H1 (cell line): ENCODE results near the gene GET3. TPM values are rescaled to one million over a fixed set of nuclear protein-coding genes. Genes with fewer than 3 reads are reported as not detected.

ENCODE experiments used
- CTCF ChIA-PET: fragments of 300-600 bp; sonication (Branson Sonifier 250); formaldehyde crosslinking; loops from one replicate; lab custom pipeline; 2021; ENCODE audit not compliant: partially characterized antibody; lab: Charles Lee
- POLR2A ChIA-PET: fragments of 300-600 bp; sonication (Branson Sonifier 250); formaldehyde crosslinking; loops from one replicate; lab custom pipeline; 2021; ENCODE audit warnings: inconsistent platforms; ENCODE audit not compliant: partially characterized antibody; lab: Charles Lee
- DNase-seq, 2 experiments: peaks; one replicate each; pipeline versions ENCODE4 v3.0.0 to v3.0.0-alpha.2; 2010 to 2022; ENCODE audit warnings: low spot score in 2 of 2, low read depth in 1 of 2, mixed read lengths in 1 of 2
- FAIRE-seq: peaks from 2 replicates; lab custom pipeline; 2011; peaks lifted over from hg19 to GRCh38; lab: Jason Lieb, UNC
- H2AFZ ChIP-seq: 2 replicates; pipeline ENCODE4 v1.8.1; 2012; ENCODE audit warnings: low read length, inconsistent platforms
- H2AK5ac ChIP-seq: 2 replicates; pipeline ENCODE4 v1.6.1; 2013; ENCODE audit warnings: low read depth, low read length
- H2BK120ac ChIP-seq: replicated peaks from 2 replicates; pipeline ENCODE3; 2013; ENCODE audit warnings: low read depth, low read length, inconsistent platforms
- H2BK12ac ChIP-seq: 2 replicates; pipeline ENCODE4 v1.6.1; 2013; ENCODE audit warnings: low read depth, low read length
- H2BK15ac ChIP-seq: 2 replicates; pipeline ENCODE4 v1.6.1; 2013; ENCODE audit warnings: low read length
- H2BK20ac ChIP-seq: 2 replicates; pipeline ENCODE4 v1.6.1; 2013; ENCODE audit warnings: low read length
- H2BK5ac ChIP-seq: 2 replicates; pipeline ENCODE4 v1.6.1; 2013; ENCODE audit warnings: low read depth, low read length
- H3K14ac ChIP-seq: 2 replicates; pipeline ENCODE4 v1.6.1; 2013; ENCODE audit warnings: inconsistent platforms; ENCODE audit not compliant: insufficient read length
- H3K18ac ChIP-seq: 2 replicates; pipeline ENCODE4 v1.6.1; 2013; ENCODE audit warnings: low read length; ENCODE audit errors: extremely low read depth
- H3K23ac ChIP-seq: 2 replicates; pipeline ENCODE4 v1.6.1; 2013; ENCODE audit warnings: inconsistent platforms; ENCODE audit not compliant: insufficient read length
- H3K23me2 ChIP-seq: 2 replicates; pipeline ENCODE4 v1.6.1; 2013; ENCODE audit warnings: low read depth, low read length
- H3K27ac ChIP-seq: 2 replicates; pipeline ENCODE4 v1.6.1; 2011; ENCODE audit warnings: low read depth, low read length, inconsistent platforms
- H3K27me3 ChIP-seq, 4 experiments: replicated peaks in 1 of 4; 1 replicate in 1 of 4; 2 replicates in 3 of 4; pipeline versions ENCODE4 v1.6.1 to v1.8.1; 2011 to 2013; ENCODE audit warnings: low read length in 3 of 4, mild to moderate bottlenecking in 3 of 4, inconsistent platforms in 2 of 4, mixed read lengths in 2 of 4, moderate library complexity in 1 of 4; ENCODE audit not compliant: control insufficient read depth in 3 of 4, insufficient read depth in 3 of 4; ENCODE audit errors: extremely low read depth in 1 of 4
- H3K36me3 ChIP-seq, 4 experiments: 2 replicates each; pipeline versions ENCODE4 v1.6.1 to v1.8.1; 2011 to 2013; ENCODE audit warnings: mild to moderate bottlenecking in 4 of 4, low read length in 3 of 4, moderate library complexity in 2 of 4, control low read depth in 1 of 4, inconsistent platforms in 1 of 4; ENCODE audit not compliant: insufficient read depth in 4 of 4, control insufficient read depth in 2 of 4
- H3K4ac ChIP-seq: replicated peaks from 2 replicates; pipeline ENCODE3; 2013; ENCODE audit warnings: low read length, low read depth, mixed read lengths, inconsistent platforms; ENCODE audit not compliant: insufficient read length
- H3K4me1 ChIP-seq, 4 experiments: replicated peaks in 1 of 4; 1 replicate in 1 of 4; 2 replicates in 3 of 4; pipeline versions ENCODE4 v1.6.1 to v1.8.1; 2011 to 2013; ENCODE audit warnings: low read length in 3 of 4, inconsistent platforms in 2 of 4, mixed read lengths in 1 of 4; ENCODE audit not compliant: insufficient read depth in 4 of 4, control insufficient read depth in 3 of 4
- H3K4me2 ChIP-seq, 2 experiments: 2 replicates each; pipeline versions ENCODE4 v1.6.1 to v1.8.1; 2011 to 2013; ENCODE audit warnings: low read depth in 2 of 2, low read length in 2 of 2, control low read depth in 1 of 2, inconsistent platforms in 1 of 2, mild to moderate bottlenecking in 1 of 2; ENCODE audit not compliant: insufficient read depth in 1 of 2
- H3K4me3 ChIP-seq, 4 experiments: fragments of 200-600, 300-600 bp in 1 of 4; sonication (generic), shearing (Covaris generic), sonication (Bioruptor Twin) in 1 of 4; 2 replicates each; pipeline versions ENCODE4 v1.5.1 to v1.8.1; 2011 to 2016; ENCODE audit warnings: low read length in 4 of 4, low read depth in 3 of 4, control low read depth in 2 of 4, inconsistent platforms in 2 of 4, mild to moderate bottlenecking in 2 of 4, mixed read lengths in 1 of 4, moderate library complexity in 1 of 4; ENCODE audit not compliant: insufficient read depth in 2 of 4; ENCODE audit errors: extremely low read depth in 1 of 4
- H3K56ac ChIP-seq: replicated peaks from 2 replicates; pipeline ENCODE3; 2013; ENCODE audit warnings: low read depth, mild to moderate bottlenecking, mixed read lengths, low read length, inconsistent platforms; ENCODE audit not compliant: insufficient read length
- H3K79me1 ChIP-seq: 2 replicates; pipeline ENCODE4 v1.6.1; 2013; ENCODE audit warnings: low read depth, low read length, control low read depth
- H3K79me2 ChIP-seq, 2 experiments: 2 replicates each; pipeline versions ENCODE4 v1.6.1 to v1.8.1; 2012 to 2013; ENCODE audit warnings: low read length in 2 of 2, mild to moderate bottlenecking in 2 of 2, inconsistent platforms in 1 of 2; ENCODE audit not compliant: insufficient read depth in 2 of 2, control insufficient read depth in 1 of 2
- H3K9ac ChIP-seq, 4 experiments: replicated peaks in 1 of 4; 1 replicate in 1 of 4; 2 replicates in 3 of 4; pipeline versions ENCODE4 v1.6.1 to v1.8.1; 2011 to 2013; ENCODE audit warnings: low read depth in 3 of 4, low read length in 3 of 4, control low read depth in 2 of 4, mild to moderate bottlenecking in 2 of 4, moderate library complexity in 2 of 4, inconsistent platforms in 1 of 4; ENCODE audit errors: extremely low read depth in 1 of 4
- H3K9me3 ChIP-seq, 2 experiments: 2 replicates each; pipeline versions ENCODE4 v1.6.1 to v1.8.1; 2012 to 2013; ENCODE audit warnings: mild to moderate bottlenecking in 2 of 2, moderate library complexity in 2 of 2, control low read depth in 1 of 2, inconsistent platforms in 1 of 2, low read depth in 1 of 2, low read length in 1 of 2, mixed read lengths in 1 of 2; ENCODE audit not compliant: insufficient read depth in 2 of 2
- H4K20me1 ChIP-seq, 2 experiments: replicated peaks in 1 of 2; 2 replicates each; pipeline versions ENCODE3 to v1.8.1; 2011 to 2013; ENCODE audit warnings: inconsistent platforms in 2 of 2, low read length in 2 of 2, mild to moderate bottlenecking in 1 of 2; ENCODE audit not compliant: insufficient read depth in 2 of 2, control insufficient read depth in 1 of 2
- H4K5ac ChIP-seq: 2 replicates; pipeline ENCODE4 v1.6.1; 2013; ENCODE audit warnings: low read length, low read depth, mixed read lengths, inconsistent platforms; ENCODE audit not compliant: insufficient read length
- H4K8ac ChIP-seq: 2 replicates; pipeline ENCODE4 v1.8.0; 2013; ENCODE audit warnings: mild to moderate bottlenecking, moderate library complexity, low read length, inconsistent platforms; ENCODE audit not compliant: insufficient read depth; ENCODE audit errors: extremely low read depth
- H4K91ac ChIP-seq: replicated peaks from 2 replicates; pipeline ENCODE3; 2013; ENCODE audit warnings: low read length, mixed read lengths, inconsistent platforms; ENCODE audit not compliant: insufficient read length
- ATF2 ChIP-seq: IDR thresholded peaks from 2 replicates; pipeline ENCODE4 v1.6.1; 2012; ENCODE audit warnings: low read length, inconsistent platforms
- CBX8 ChIP-seq: fragments of 300-800, 300-1000 bp; sonication (generic); IDR thresholded peaks from 2 replicates; pipeline ENCODE4 v1.7.1; 2016; ENCODE audit warnings: low read depth, low read length, borderline replicate concordance
- JUN ChIP-seq: IDR thresholded peaks from 2 replicates; pipeline ENCODE4 v1.6.1; 2011; ENCODE audit warnings: low read depth, mild to moderate bottlenecking, improper control_type of control experiment, low read length
- MAFK ChIP-seq: IDR thresholded peaks from 2 replicates; pipeline ENCODE4 v1.6.1; 2012; ENCODE audit warnings: low read depth, mild to moderate bottlenecking, improper control_type of control experiment, low read length
- NANOG ChIP-seq: IDR thresholded peaks from 2 replicates; pipeline ENCODE4 v1.6.1; 2011; ENCODE audit warnings: low read length, low read depth, mild to moderate bottlenecking, inconsistent platforms; ENCODE audit not compliant: insufficient read depth, poor library complexity, severe bottlenecking
- POLR2AphosphoS5 ChIP-seq: IDR thresholded peaks from 2 replicates; pipeline ENCODE4 v1.6.1; 2011; ENCODE audit warnings: low read depth, low read length
- POU5F1 ChIP-seq: IDR thresholded peaks from 2 replicates; pipeline ENCODE4 v1.6.1; 2011; ENCODE audit warnings: low read depth, mild to moderate bottlenecking, low read length, moderate library complexity
- SAP30 ChIP-seq: fragments of 300-600 bp; sonication (generic); IDR thresholded peaks from 2 replicates; pipeline ENCODE4 v1.7.1; 2012; ENCODE audit warnings: low read length, moderate library complexity, mild to moderate bottlenecking, inconsistent platforms; ENCODE audit not compliant: insufficient read depth, insufficient replicate concordance
- SP2 ChIP-seq: IDR thresholded peaks from 2 replicates; pipeline ENCODE4 v1.6.1; 2012; ENCODE audit warnings: mild to moderate bottlenecking, low read length, inconsistent platforms
- USF2 ChIP-seq: IDR thresholded peaks from 2 replicates; pipeline ENCODE4 v1.6.1; 2011; ENCODE audit warnings: low read length, improper control_type of control experiment
- YY1 ChIP-seq: IDR thresholded peaks from 2 replicates; pipeline ENCODE4 v1.6.1; 2011; ENCODE audit warnings: low read depth, mild to moderate bottlenecking, low read length
- WGBS, 2 experiments: shearing (Covaris generic) in 1 of 2; methylation state at CpG; one replicate each; pipeline versions ENCODE4 v1.1.6 to v1.1.7; 2013 to 2015; ENCODE audit warnings: low lambda C conversion rate in 2 of 2, mixed read lengths in 2 of 2, inconsistent platforms in 1 of 2, low coverage in 1 of 2, missing lambda C conversion rate in 1 of 2; ENCODE audit not compliant: insufficient replicate concordance in 2 of 2, insufficient coverage in 1 of 2, insufficient read length in 1 of 2; ENCODE audit errors: extremely low coverage in 1 of 2, missing lambda C conversion rate in 1 of 2; 5-methylcytosine and 5-hydroxymethylcytosine counted together
- polyA plus RNA-seq, 7 experiments: library from polyadenylated mRNA; depleted of rRNA in 3 of 7; stranded (reverse) in 5 of 7; unstranded in 2 of 7; fragments of >200 nt in 5 of 7; fragments of 200-250 nt in 2 of 7; gene quantifications; 1 replicate in 5 of 7; 2 replicates in 1 of 7; 4 replicates in 1 of 7; pipeline versions ENCODE4 v1.2.1 to v1.2.3, GENCODE V29; 2011 to 2013; ENCODE audit warnings: missing spikeins in 2 of 7, mixed read lengths in 2 of 7
- total RNA-seq: library from RNA; stranded (reverse); fragmentation: NEBNext Ultra II Directional; extraction: Animal tissue kit (Norgen Biotek cat#: 25700); gene quantifications from 2 replicates; pipeline ENCODE4 v1.2.1, GENCODE V29; 2021

Gene GET3
- total and polyA plus RNA-seq, 2 of the 8 experiments (the other 6 are each of a cell fraction or from before 2014, with no cell fraction given) = 105 to 297 TPM

- H3K23me2 ChIP-seq = peaks cover 7% of the 10 kb centered on the region; the same call in 1 of the 2 replicates
- no peak overlapping the region for H2BK5ac ChIP-seq
- H3K79me2 ChIP-seq = no peaks in the 10 kb centered on the region
- no peak overlapping the region for H4K8ac ChIP-seq
- peak overlapping the region in 2 of 4 experiments; percentile 8 to 69; a peak in 2 of 7 replicates for H3K9ac ChIP-seq
- H3K79me1 ChIP-seq = no peaks in the 10 kb centered on the region
- H4K91ac ChIP-seq = no peak overlapping the region
- no peaks in the 10 kb centered on the region for H3K27me3 ChIP-seq
- H2BK120ac ChIP-seq = peak overlapping the region; percentile 24
- no peak overlapping the region for H3K23ac ChIP-seq
- POLR2A ChIA-PET = interaction anchor here (1.3 to 9.2 kb wide), 5 partner anchors 8 to 27 kb away, joined by 6 to 93 read pairs (median 35); partner anchors contain the start of genes DHPS, GNG14 and TNPO2
- H3K18ac ChIP-seq = no peak overlapping the region
- peaks cover 0 to 17% (median 6%) of the 10 kb centered on the region in 4 experiments; a peak in 5 of 8 replicates for H3K36me3 ChIP-seq
- H4K20me1 ChIP-seq = peaks cover 0 to 5% of the 10 kb centered on the region in 2 experiments
- H3K14ac ChIP-seq = no peak overlapping the region
- no peak overlapping the region for H2BK20ac ChIP-seq
- no peaks in the 10 kb centered on the region for H3K9me3 ChIP-seq
- no peak overlapping the region for H3K27ac ChIP-seq
- WGBS, 2 experiments = 92% methylated on average over 1 of the region's 1 CpG; no CpG with 5 or more reads in 1 of the 2 experiments
- FAIRE-seq = no peak
- H2AK5ac ChIP-seq = no peak overlapping the region
- H4K5ac ChIP-seq = no peak overlapping the region
- no peak overlapping the region for H2BK15ac ChIP-seq
- peaks cover 0 to 4% (median 3%) of the 10 kb centered on the region in 4 experiments; a peak in 2 of 7 replicates for H3K4me1 ChIP-seq
- CTCF ChIA-PET = interaction anchor here (0.6 to 1.4 kb wide), 6 partner anchors 10 to 152 kb away, joined by 3 to 5 read pairs (median 4); no protein-coding TSS in a partner anchor
- H3K4me2 ChIP-seq = peak overlapping the region; percentile 78 to 95
- H2AFZ ChIP-seq = no peak overlapping the region
- peak overlapping the region; percentile 68 to 87 (median 82); a peak in 6 of 8 replicates for H3K4me3 ChIP-seq
- no peak overlapping the region for H3K56ac ChIP-seq
- no peak overlapping the region for H3K4ac ChIP-seq
- no peak for DNase-seq
- no peak overlapping the region for H2BK12ac ChIP-seq
- no peak for TF ChIP-seq MAFK
- no peak for TF ChIP-seq JUN
- no peak for TF ChIP-seq CBX8
- TF ChIP-seq USF2 = no peak
- TF ChIP-seq SP2 = no peak
- TF ChIP-seq YY1 = no peak
- no peak for TF ChIP-seq POLR2AphosphoS5
- TF ChIP-seq ATF2 = no peak
- no peak for TF ChIP-seq POU5F1
- no peak for TF ChIP-seq SAP30
- TF ChIP-seq NANOG = no peak
Measured at GRCh38 chr19:12695514-12695913, 41.8 kb upstream of the GET3 start.
